Neural crest cell (in vitro differentiated cells): ENCODE results near the gene HDGFL3. TPM values are rescaled to one million over a fixed set of nuclear protein-coding genes. Genes with fewer than 3 reads are reported as not detected.
"Not testable (repeated sequence)": the region's sequence is repeated elsewhere in the genome, so short reads cannot be mapped to it uniquely, and the experiment has no call there.

Experiments
- DNase-seq: peaks from one replicate; pipeline ENCODE4 v3.0.0; 2021; ENCODE audit warnings: low read depth, mixed read lengths, low spot score
- H3K27ac Mint-ChIP-seq: one replicate; pipeline ENCODE4 v1.8.0; 2021; ENCODE audit warnings: mild to moderate bottlenecking, mixed read lengths; ENCODE audit not compliant: unreplicated experiment
- H3K27me3 Mint-ChIP-seq: 2 replicates; pipeline ENCODE4 v1.8.0; 2021; ENCODE audit warnings: low read depth, mild to moderate bottlenecking, mixed read lengths
- H3K36me3 Mint-ChIP-seq: 2 replicates; pipeline ENCODE4 v1.8.0; 2021; ENCODE audit warnings: low read depth, mild to moderate bottlenecking, mixed read lengths
- H3K4me1 Mint-ChIP-seq: 2 replicates; pipeline ENCODE4 v1.8.0; 2021; ENCODE audit warnings: mixed read lengths
- H3K4me3 Mint-ChIP-seq: one replicate; pipeline ENCODE4 v1.8.0; 2021; ENCODE audit warnings: mild to moderate bottlenecking, mixed read lengths
- H3K9me3 Mint-ChIP-seq: 2 replicates; pipeline ENCODE4 v1.8.0; 2021; ENCODE audit warnings: mixed read lengths
- CTCF ChIP-seq: fragments of 200-600 bp; sonication (generic); conservative IDR thresholded peaks from 2 replicates; pipeline ENCODE4 v1.5.0; 2021; ENCODE audit warnings: antibody characterized with exemption, mild to moderate bottlenecking
- total RNA-seq: library from RNA; stranded (reverse); gene quantifications from 2 replicates; pipeline ENCODE4 v1.2.1, GENCODE V29; 2021

Gene HDGFL3
- total RNA-seq, 1 donor from 2014 or later, result 127 TPM

DNA sequence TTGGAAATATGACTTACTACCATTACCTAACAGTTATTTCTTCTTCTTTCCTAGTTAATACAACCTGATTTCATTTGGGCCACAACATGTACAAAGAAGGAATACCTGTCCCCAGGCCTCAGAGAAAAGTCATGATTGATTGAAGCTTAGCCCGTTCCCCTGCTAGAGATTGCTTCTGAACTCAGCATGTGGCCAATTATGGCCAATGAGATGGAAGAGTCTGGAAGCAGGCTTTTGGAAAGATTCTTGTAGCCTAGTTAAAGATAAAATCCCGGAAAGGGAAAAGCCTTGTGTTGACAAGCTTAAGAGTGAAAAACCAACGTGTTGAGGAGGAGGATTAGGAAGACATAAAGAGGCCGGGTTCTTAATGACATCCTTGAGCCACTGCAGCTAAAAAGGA, 117.2 kb downstream of the HDGFL3 start:
- Mint-ChIP-seq H3K4me3 (no peak overlapping the region), H3K4me1 (no peaks in the 10 kb centered on the region), H3K27me3 (peaks cover 6% of the 10 kb centered on the region), H3K27ac (no peak overlapping the region), H3K36me3 (no peaks in the 10 kb centered on the region), H3K9me3 (no peaks in the 10 kb centered on the region)
- DNase-seq, result no peak
- no peak for TF ChIP-seq CTCF

- H3K9me3 Mint-ChIP-seq, result no peaks in the 10 kb centered on the region
- TF ChIP-seq CTCF, result no peak
- H3K36me3 Mint-ChIP-seq, result no peaks in the 10 kb centered on the region
- H3K27ac Mint-ChIP-seq, result no peak overlapping the region
- H3K4me1 Mint-ChIP-seq, result no peaks in the 10 kb centered on the region
- H3K27me3 Mint-ChIP-seq, result peaks cover 3% of the 10 kb centered on the region
- DNase-seq, result no peak
- H3K4me3 Mint-ChIP-seq, result no peak overlapping the region
These were observed 118.7 kb downstream of the HDGFL3 start for GRCh38 chr15:83088876-83089275.

- Mint-ChIP-seq H3K4me3 (no peak overlapping the region), H3K9me3 (no peaks in the 10 kb centered on the region), H3K27me3 (peaks cover 3% of the 10 kb centered on the region), H3K4me1 (no peaks in the 10 kb centered on the region), H3K27ac (no peak overlapping the region), H3K36me3 (no peaks in the 10 kb centered on the region)
- no peak for TF ChIP-seq CTCF
- DNase-seq, result no peak
These were observed 120.0 kb downstream of the HDGFL3 start for GRCh38 chr15:83087576-83087975.

DNA sequence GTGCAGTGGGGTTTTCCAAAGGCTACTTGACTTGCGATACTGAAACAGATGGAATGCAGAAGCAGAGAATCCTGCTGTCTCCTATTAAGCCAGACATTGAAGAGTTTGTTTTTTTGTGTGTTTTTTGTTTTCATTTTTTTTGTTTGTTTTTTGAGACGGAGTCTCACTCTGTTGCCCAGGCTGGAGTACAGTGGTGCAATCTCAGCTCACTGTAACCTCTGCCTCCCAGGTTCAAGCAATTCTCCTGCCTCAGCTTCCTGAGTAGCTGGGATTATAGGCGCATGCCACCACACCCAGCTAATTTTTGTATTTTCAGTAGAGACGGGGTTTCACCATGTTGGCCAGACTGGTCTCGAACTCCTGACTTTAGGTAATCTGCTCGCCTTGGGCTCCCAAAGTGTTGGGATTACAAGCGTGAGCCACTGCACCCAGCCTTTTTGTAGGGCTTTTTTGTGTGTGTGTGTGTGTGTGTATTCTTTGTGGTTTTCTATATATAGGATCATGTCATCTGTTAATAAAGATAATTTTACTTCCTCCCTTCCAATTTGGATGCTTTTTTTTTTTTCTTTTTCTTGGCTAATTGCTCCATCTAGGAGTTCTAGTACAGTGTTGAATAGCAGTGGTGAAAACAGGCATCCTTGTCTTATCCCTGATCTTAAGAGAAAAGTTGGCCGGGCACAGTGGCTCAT, 121.6 kb downstream of the HDGFL3 start:
- not testable (repeated sequence) for H3K4me1 Mint-ChIP-seq, H3K27ac Mint-ChIP-seq, H3K27me3 Mint-ChIP-seq, H3K36me3 Mint-ChIP-seq, H3K9me3 Mint-ChIP-seq, H3K4me3 Mint-ChIP-seq, DNase-seq

- not testable (repeated sequence) for H3K36me3 Mint-ChIP-seq, H3K4me3 Mint-ChIP-seq, H3K27ac Mint-ChIP-seq, H3K9me3 Mint-ChIP-seq, H3K27me3 Mint-ChIP-seq, H3K4me1 Mint-ChIP-seq, DNase-seq
These were observed 122.2 kb downstream of the HDGFL3 start for GRCh38 chr15:83085461-83085860.

DNA sequence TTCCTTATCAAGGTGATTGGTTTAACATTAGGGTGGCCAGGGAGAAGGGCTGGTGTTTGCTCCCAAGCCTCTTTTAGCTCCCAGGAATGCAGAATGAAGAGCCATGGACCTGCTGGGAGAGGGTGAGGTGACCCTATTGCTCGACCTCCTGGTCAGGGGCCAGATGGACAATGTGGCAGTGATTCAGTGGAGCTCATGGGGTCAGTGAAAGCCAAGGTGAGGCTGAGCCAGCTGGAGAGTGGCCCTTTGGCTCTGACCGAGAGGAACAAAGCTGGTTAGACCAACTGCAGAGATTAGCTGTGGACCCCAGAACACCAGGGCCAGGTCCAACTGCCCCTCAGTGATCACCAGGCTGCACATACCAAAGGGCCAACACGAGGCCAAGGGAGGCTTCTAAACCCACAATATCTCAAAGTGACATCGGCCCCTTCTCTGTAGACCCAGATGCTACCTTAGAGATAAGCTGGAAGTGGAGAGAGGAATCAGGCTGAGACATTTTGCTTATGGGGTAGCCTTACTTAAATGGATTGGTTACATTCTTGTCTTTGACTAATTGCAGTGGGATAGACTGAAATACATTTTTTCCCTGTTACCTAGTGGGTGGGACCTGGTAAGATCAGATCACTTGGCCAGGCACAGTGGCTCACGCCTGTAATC, 124.8 kb downstream of the HDGFL3 start:
- Mint-ChIP-seq H3K4me1 (peaks cover 8% of the 10 kb centered on the region), H3K9me3 (no peaks in the 10 kb centered on the region), H3K36me3 (no peaks in the 10 kb centered on the region), H3K4me3 (no peak overlapping the region), H3K27ac (no peak overlapping the region), H3K27me3 (peaks cover 15% of the 10 kb centered on the region)
- TF ChIP-seq CTCF, result no peak
- no peak for DNase-seq
